Measurements from ENCODE around the gene PLAAT2.
"Not testable (repeated sequence)": the region's sequence is repeated elsewhere in the genome, so short reads cannot be mapped to it uniquely, and the experiment has no call there.

PLAAT2 gene

DNA sequence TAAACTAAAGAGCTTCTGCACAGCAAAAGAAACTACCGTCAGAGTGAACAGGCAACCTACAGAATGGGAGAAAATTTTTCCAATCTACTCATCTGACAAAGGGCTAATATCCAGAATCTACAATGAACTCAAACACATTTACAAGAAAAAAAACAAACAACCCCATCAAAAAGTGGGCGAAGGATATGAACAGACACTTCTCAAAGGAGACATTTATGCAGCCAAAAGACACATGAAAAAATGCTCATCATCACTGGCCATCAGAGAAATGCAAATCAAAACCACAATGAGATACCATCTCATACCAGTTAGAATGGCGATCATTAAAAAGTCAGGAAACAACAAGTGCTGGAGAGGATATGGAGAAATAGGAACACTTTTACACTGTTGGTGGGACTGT, 15.7 kb upstream of the PLAAT2 start:
- not testable (repeated sequence) for DNase-seq (ENCODE audit: low spot score)

- no peak for DNase-seq (ENCODE audit: low spot score)
These were observed 11.8 kb upstream of the PLAAT2 start for GRCh38 chr11:63574856-63575602.

GRCh38 chr11:63573881-63574855, 11.0 kb upstream of the PLAAT2 start:
- no peak for DNase-seq (ENCODE audit: low spot score)

DNA sequence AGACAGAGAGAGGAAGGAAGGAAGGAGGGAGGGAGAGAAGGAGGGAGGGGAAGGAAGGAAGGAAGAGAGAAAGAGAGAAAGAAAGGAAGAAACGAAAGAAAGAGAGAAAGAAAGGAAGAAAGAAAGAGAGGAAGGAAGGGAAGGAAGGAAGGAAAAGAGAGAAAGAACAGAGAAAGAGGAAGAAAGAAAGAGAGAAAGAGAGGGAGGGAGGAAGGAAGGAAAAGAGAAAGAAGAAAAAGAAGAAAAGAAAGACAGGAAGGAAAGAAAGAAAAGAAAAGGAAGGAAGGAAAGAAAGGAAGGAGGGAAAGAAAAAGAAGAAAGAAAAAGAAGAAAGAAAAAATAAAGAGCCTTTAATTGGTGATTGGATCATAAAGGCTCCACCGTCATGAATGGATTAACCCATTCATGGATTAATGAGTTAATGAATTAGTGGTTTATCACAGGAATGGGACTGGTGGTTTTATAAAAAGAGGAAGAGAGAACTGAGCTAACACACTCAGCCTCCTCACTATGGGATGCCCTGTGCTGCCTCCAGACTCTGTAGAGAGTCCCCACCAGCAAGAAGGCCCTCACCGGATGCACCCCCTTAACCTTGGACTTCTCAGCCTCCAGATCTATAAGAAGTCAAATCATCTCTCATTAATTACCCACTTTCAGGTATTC, 9.0 kb upstream of the PLAAT2 start:
- DNase-seq (ENCODE audit: low spot score): no peak

GRCh38 chr11:63569570-63569969, 6.4 kb upstream of the PLAAT2 start:
- DNase-seq (ENCODE audit: low spot score): no peak

DNA sequence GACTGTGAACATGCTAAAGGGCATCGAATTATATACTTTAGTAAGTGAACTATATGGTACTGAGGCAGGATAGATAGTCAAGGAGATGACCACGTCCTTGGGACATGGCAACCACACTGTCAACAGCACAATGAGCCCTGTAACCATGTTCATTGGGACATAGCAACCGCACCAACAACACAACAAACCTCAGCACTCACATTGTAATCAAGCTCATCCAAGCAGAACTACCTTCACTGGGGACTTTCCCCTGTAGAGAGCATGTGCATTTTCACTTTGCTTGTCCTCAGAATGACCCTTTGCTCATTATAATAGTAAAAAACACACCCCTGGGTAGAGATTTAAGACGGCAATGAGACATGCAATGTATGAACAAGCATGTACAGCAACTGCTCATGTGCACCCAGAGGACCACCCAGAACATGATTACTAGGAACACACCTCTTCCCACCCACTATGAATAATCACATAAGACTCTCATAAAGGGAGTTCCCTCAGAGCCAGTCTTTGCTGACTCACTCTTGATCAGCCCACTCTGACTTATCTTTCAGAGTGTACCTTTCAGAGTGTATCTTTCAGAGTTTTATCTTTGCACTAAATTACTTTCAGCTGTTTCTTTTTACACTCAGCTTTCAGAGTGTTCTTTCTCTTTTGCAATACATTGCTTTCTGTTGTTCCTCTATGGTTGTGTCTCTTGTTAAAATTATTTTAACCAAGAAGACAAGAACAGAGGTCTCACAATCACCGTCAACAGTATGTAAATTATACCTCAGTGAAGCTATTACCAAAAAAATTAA, 4.1 kb upstream of the PLAAT2 start:
- DNase-seq (ENCODE audit: low spot score): no peak

- DNase-seq (ENCODE audit: low spot score): no peak
These were observed 1.7 kb upstream of the PLAAT2 start for GRCh38 chr11:63564784-63565350.

DNA sequence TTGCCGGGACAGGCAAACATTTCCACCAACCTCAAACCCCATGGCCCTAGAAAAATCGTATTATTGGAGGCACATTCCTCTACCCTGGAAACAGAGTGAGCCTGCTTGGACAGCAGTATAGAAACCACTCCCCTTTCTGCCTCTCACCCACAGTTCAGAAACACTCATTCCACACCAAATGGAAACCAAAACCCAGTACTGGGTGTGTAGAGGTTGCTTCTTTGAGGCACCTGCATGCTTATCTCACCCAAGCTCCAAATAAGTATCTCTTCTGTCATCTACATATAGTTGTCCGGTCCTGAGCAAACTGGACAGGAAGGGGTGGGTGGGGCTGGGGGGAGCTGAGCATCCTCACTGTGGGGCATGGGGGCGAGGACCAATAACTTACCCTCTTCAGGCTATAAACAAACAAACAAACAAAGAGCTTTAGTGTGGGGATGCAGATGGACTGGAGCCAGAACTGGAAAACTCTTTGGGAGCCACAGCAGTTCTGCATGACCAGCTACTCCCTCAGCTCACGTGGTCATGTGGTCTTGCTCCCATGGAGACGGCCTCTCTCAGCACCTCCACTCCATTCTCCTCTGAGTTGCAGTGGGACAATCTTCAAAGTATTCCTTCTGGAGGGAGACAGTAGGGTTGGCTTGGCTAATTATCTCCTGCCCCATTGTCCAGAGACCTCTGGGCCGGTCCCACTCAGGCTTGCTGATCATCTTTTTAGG, 1.0 kb upstream of the PLAAT2 start:
- DNase-seq (ENCODE audit: low spot score): no peak

DNA sequence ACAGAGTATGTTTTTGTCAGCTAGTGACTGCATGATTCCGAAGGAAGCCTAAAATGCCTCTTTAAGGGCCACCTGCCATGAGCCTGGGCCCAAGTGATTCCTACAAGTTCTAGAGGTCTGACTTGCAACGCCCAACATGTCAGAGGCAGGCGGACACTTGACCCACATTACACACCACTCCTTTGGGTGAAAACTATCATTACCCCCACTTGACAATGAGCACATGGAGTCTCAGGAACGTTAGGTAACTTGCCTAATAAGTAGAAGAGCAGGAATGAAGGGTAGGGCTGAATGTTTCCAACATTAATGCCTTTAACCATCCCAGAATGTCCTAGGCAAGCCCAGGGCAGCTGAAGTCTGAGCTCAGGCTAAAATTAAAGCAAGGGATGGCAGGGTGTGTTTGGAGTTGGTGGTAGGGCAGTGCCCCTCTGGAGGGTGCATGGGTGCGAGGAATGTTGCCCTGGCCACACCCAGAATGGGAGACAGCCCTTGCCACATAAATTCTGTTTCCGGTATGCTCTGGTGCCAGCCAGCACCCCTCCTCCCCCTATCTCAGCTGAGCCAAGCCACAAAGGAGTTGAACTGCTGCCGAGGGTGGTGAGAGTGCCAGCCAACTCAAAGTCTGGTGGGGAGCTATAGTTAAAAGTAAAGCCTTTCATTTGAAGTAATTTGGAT, 2.5 kb downstream of the PLAAT2 start:
- DNase-seq (ENCODE audit: low spot score): no peak

GRCh38 chr11:63558459-63559157, 4.6 kb downstream of the PLAAT2 start:
- no peak for DNase-seq (ENCODE audit: low spot score)

DNA sequence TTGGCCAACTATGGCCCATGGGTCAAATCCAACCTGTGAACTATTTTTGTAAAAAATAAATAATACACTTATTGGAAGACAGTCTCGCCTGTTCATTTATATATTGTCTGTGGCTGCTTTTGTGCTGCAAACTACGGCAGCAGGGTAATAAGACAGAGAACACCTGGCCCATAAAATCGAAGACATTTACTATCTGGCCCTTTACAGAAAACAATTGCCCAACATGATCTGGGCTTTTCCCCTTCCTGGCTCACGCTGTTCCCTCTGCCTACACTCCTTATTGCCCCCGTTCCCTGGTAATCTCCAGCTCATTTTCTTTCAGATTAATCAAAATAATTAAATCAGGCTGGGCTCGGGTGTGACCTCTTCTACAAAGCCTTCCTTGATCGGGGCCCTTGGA, 5.6 kb downstream of the PLAAT2 start:
- no peak for DNase-seq (ENCODE audit: low spot score)

GRCh38 chr11:63556404-63557013, 6.7 kb downstream of the PLAAT2 start:
- DNase-seq (ENCODE audit: low spot score): no peak

GRCh38 chr11:63554877-63555223, 8.3 kb downstream of the PLAAT2 start:
- DNase-seq (ENCODE audit: low spot score): no peak

- DNase-seq (ENCODE audit: low spot score): no peak
These were observed 9.4 kb downstream of the PLAAT2 start for GRCh38 chr11:63553759-63554158.

DNA sequence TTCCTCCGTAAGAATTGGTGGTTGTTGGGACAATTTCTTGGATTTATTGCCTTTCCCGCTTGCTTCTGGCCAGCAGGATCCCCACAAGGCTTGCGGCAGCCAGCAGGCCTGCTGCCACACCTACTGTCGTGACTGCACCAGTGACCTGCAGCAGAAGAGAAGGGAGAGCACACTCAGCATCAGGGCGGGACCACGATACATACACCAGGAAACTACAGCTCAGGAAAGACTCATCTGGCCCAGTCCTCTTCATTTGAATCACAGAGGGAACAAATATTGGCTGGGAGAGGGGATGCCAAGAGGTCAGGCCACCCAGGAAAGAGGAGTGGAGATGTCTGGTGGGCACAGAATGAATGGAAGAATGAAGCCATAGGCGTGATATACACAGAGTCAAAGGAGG, 10.3 kb downstream of the PLAAT2 start:
- DNase-seq (ENCODE audit: low spot score): no peak

GRCh38 chr11:63551889-63552266, 11.3 kb downstream of the PLAAT2 start:
- DNase-seq (ENCODE audit: low spot score): no peak

DNA sequence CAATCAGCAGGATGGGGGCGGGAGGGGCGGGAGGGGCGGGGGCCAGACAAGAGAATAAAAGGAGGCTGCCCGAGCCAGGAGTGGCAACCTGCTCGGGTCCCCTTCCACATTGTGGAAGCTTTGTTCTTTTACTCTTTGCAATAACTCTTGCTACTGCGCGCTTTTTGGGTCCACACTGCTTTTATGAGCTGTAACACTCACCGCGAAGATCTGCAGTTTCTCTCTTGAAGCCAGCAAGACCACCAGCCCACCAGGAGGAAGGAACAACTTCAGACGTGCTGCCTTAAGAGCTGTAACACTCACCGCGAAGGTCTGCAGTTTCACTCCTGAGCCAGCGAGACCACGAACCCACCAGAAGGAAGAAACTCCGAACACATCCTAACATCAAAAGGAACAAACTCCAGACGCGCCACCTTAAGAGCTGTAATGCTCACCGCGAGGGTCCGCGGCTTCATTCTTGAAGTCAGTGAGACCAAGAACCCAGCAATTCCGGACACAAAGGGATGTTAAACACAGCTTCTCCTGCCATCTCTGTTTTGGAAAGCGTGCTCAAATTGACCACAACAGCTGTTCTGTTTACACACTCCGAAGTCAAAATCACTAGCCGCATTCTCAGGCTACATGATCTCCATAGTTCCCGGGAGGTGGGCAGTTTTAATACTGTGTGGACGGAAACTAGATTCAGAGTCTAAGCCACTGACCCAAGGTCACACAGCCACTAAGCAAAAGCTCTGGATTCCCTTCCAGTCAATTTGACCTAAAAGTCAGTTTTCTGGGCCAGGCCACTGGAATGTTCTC, 11.9 kb downstream of the PLAAT2 start:
- no peak for DNase-seq (ENCODE audit: low spot score)

- not testable (repeated sequence) for DNase-seq (ENCODE audit: low spot score)
These were observed 13.0 kb downstream of the PLAAT2 start for GRCh38 chr11:63550156-63550700.

All from D341Med (cell line).